H9 (cell line): Measurements from ENCODE around the gene RPN1. TPM values are rescaled to one million over a fixed set of nuclear protein-coding genes. Genes with fewer than 3 reads are reported as not detected.

Source experiments
- DNase-seq: peaks from one replicate; pipeline ENCODE4 v3.0.0-alpha.2; 2017
- H2AFZ ChIP-seq: one replicate; pipeline ENCODE4 v1.6.1; 2013; ENCODE audit warnings: mild to moderate bottlenecking, low read length, control low read depth, moderate library complexity
- H2AK5ac ChIP-seq: 2 replicates; pipeline ENCODE4 v1.6.1; 2013; ENCODE audit warnings: low read length, control low read depth, mixed read lengths; ENCODE audit not compliant: insufficient read length
- H2BK120ac ChIP-seq: one replicate; pipeline ENCODE4 v1.6.1; 2013; ENCODE audit warnings: low read depth, mild to moderate bottlenecking, low read length, control low read depth, inconsistent platforms; ENCODE audit not compliant: poor library complexity, severe bottlenecking
- H2BK12ac ChIP-seq: 2 replicates; pipeline ENCODE4 v1.6.1; 2013; ENCODE audit warnings: low read length, control low read depth, mixed read lengths, low read depth; ENCODE audit not compliant: insufficient read length
- H2BK15ac ChIP-seq: 2 replicates; pipeline ENCODE4 v1.6.1; 2013; ENCODE audit warnings: low read depth, low read length, control low read depth
- H2BK20ac ChIP-seq: one replicate; pipeline ENCODE4 v1.6.1; 2013; ENCODE audit warnings: low read depth, mild to moderate bottlenecking, low read length, control low read depth, inconsistent platforms; ENCODE audit not compliant: poor library complexity, severe bottlenecking
- H2BK5ac ChIP-seq: 2 replicates; pipeline ENCODE4 v1.6.1; 2013; ENCODE audit warnings: low read length, control low read depth, mixed read lengths; ENCODE audit not compliant: insufficient read length
- H3K14ac ChIP-seq: 2 replicates; pipeline ENCODE4 v1.6.1; 2013; ENCODE audit warnings: low read length, control low read depth; ENCODE audit not compliant: insufficient read depth
- H3K18ac ChIP-seq: 2 replicates; pipeline ENCODE4 v1.6.1; 2013; ENCODE audit warnings: low read depth, mild to moderate bottlenecking, mixed read lengths, low read length, control low read depth; ENCODE audit not compliant: insufficient read length
- H3K23ac ChIP-seq: 2 replicates; pipeline ENCODE4 v1.6.1; 2013; ENCODE audit warnings: low read length, control low read depth, mixed read lengths, low read depth; ENCODE audit not compliant: insufficient read length
- H3K23me2 ChIP-seq: 2 replicates; pipeline ENCODE4 v1.6.1; 2013; ENCODE audit warnings: low read depth, mild to moderate bottlenecking, mixed read lengths, low read length, control low read depth; ENCODE audit not compliant: insufficient read length, poor library complexity, severe bottlenecking
- H3K27ac ChIP-seq: 2 replicates; pipeline ENCODE4 v1.5.1; 2013; ENCODE audit warnings: low read length, control low read depth, mixed read lengths, low read depth; ENCODE audit not compliant: insufficient read length
- H3K27me3 ChIP-seq: 2 replicates; pipeline ENCODE4 v1.6.1; 2013; ENCODE audit warnings: low read length, control low read depth, inconsistent platforms; ENCODE audit not compliant: insufficient read depth
- H3K4ac ChIP-seq: 2 replicates; pipeline ENCODE4 v1.6.1; 2013; ENCODE audit warnings: low read depth, mild to moderate bottlenecking, control low read depth, inconsistent platforms, low read length, moderate library complexity
- H3K4me1 ChIP-seq: 2 replicates; pipeline ENCODE4 v1.6.1; 2013; ENCODE audit warnings: low read length, control low read depth, inconsistent platforms; ENCODE audit not compliant: insufficient read depth
- H3K4me2 ChIP-seq: 2 replicates; pipeline ENCODE4 v1.6.1; 2013; ENCODE audit warnings: low read length, control low read depth, mixed read lengths; ENCODE audit not compliant: insufficient read length, insufficient read depth
- H3K56ac ChIP-seq: 2 replicates; pipeline ENCODE4 v1.6.1; 2013; ENCODE audit warnings: low read depth, mild to moderate bottlenecking, mixed read lengths, low read length, control low read depth; ENCODE audit not compliant: insufficient read length
- H3K79me1 ChIP-seq: 2 replicates; pipeline ENCODE4 v1.6.1; 2013; ENCODE audit warnings: low read depth, mild to moderate bottlenecking, moderate library complexity, low read length, control low read depth, inconsistent platforms; ENCODE audit not compliant: insufficient read depth, poor library complexity, severe bottlenecking
- H3K79me2 ChIP-seq: 2 replicates; pipeline ENCODE4 v1.6.1; 2013; ENCODE audit warnings: low read length, control low read depth, inconsistent platforms; ENCODE audit not compliant: insufficient read depth
- H3K9ac ChIP-seq: 2 replicates; pipeline ENCODE4 v1.6.1; 2013; ENCODE audit warnings: low read length, control low read depth, mixed read lengths; ENCODE audit not compliant: insufficient read length; ENCODE audit errors: extremely low read depth
- H3K9me3 ChIP-seq: one replicate; pipeline ENCODE4 v1.6.1; 2013; ENCODE audit warnings: low read depth, low read length, inconsistent platforms; ENCODE audit not compliant: control insufficient read depth
- H3T11ph ChIP-seq: one replicate; pipeline ENCODE4 v1.6.1; 2013; ENCODE audit warnings: mild to moderate bottlenecking, low read length, control low read depth, inconsistent platforms
- H4K20me1 ChIP-seq: one replicate; pipeline ENCODE4 v1.6.1; 2013; ENCODE audit not compliant: control insufficient read depth, insufficient read length, insufficient read depth
- H4K5ac ChIP-seq: 2 replicates; pipeline ENCODE4 v1.6.1; 2013; ENCODE audit warnings: low read depth, mild to moderate bottlenecking, mixed read lengths, low read length, control low read depth; ENCODE audit not compliant: insufficient read length
- H4K8ac ChIP-seq: replicated peaks from 2 replicates; pipeline ENCODE4 v1.6.1; 2013; ENCODE audit warnings: low read length, control low read depth, mixed read lengths, low read depth; ENCODE audit not compliant: insufficient read length
- H4K91ac ChIP-seq: 2 replicates; pipeline ENCODE4 v1.6.1; 2013; ENCODE audit warnings: low read depth, mild to moderate bottlenecking, moderate library complexity, mixed read lengths, low read length, control low read depth; ENCODE audit not compliant: insufficient read length
- H3K27ac Mint-ChIP-seq, 3 experiments: 2 replicates in 2 of 3; 3 replicates in 1 of 3; pipeline ENCODE4 v1.8.0; 2020 to 2021; ENCODE audit warnings: mixed read lengths in 3 of 3, mild to moderate bottlenecking in 1 of 3, moderate library complexity in 1 of 3
- H3K27me3 Mint-ChIP-seq: 2 replicates; pipeline ENCODE4 v1.8.0; 2021; ENCODE audit warnings: low read depth, mild to moderate bottlenecking, moderate library complexity, mixed read lengths
- H3K36me3 Mint-ChIP-seq, 3 experiments: 2 replicates in 2 of 3; 3 replicates in 1 of 3; pipeline ENCODE4 v1.8.0; 2020 to 2021; ENCODE audit warnings: low read depth in 3 of 3, mixed read lengths in 3 of 3; ENCODE audit not compliant: insufficient read depth in 1 of 3
- H3K4me1 Mint-ChIP-seq, 2 experiments: 2 replicates each; pipeline ENCODE4 v1.8.0; 2020; ENCODE audit warnings: mixed read lengths in 2 of 2
- H3K4me3 Mint-ChIP-seq, 2 experiments: 2 replicates in 1 of 2; 3 replicates in 1 of 2; pipeline ENCODE4 v1.8.0; 2020 to 2021; ENCODE audit warnings: mild to moderate bottlenecking in 2 of 2, mixed read lengths in 2 of 2, moderate library complexity in 1 of 2
- H3K9me3 Mint-ChIP-seq, 2 experiments: 2 replicates in 1 of 2; 3 replicates in 1 of 2; pipeline ENCODE4 v1.8.0; 2020; ENCODE audit warnings: mild to moderate bottlenecking in 2 of 2, mixed read lengths in 2 of 2, moderate library complexity in 1 of 2
- WGBS: extraction: QIAGEN DNeasy Blood & Tissue Kit; methylation state at CpG from one replicate; pipeline ENCODE4 v1.1.7; 2013; ENCODE audit warnings: missing lambda C conversion rate, low lambda C conversion rate, mixed read lengths; ENCODE audit not compliant: insufficient read length; ENCODE audit errors: extremely low coverage; 5-methylcytosine and 5-hydroxymethylcytosine counted together
- total RNA-seq: library from RNA; stranded (reverse); gene quantifications from 2 replicates; pipeline ENCODE4 v1.2.1, GENCODE V29; 2021
- TF ChIP-seq, protein P1 (sequence below): fragments of 200-600 bp; sonication (generic); conservative IDR thresholded peaks from 3 replicates; pipeline ENCODE4 v1.8.0; 2021; ENCODE audit warnings: antibody characterized with exemption, mild to moderate bottlenecking

Gene RPN1
- total RNA-seq, 1 experiment from 2014 or later, result 174 TPM

DNA sequence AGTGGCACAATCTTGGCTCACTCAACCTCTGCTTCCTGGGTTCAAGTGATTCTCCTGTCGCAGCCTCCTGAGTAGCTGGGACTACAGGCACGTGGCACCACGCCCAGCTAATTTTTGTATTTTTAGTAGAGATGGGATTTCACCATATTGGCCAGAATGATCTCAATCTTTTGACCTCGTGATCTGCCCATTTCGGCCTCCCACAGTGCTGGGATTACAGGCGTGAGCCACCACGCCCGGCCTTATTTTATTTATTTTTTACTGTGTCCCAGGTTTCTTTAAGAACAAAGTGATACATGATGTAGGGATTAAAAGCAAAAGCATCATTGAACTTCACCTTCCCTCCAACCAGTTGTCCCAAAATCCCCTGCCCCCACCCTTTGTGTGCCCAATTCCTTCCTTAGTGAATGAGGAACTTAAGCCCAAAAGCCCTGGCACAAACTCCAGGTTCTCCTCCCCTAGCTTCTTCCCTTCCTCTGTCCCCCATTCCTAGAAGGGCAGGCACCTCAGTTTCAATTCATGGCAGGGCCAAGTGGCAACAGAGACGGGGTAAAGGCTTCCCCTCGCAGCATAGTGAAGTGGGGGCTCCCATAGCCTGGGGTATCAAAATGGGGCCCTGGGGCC, 23.7 kb upstream of the RPN1 start:
- Histone ChIP-seq H3K79me1 (no peaks in the 10 kb centered on the region), H3K4me1 (no peaks in the 10 kb centered on the region; the same call in 1 of the 2 replicates), H2BK12ac (no peak overlapping the region), H3K9me3 (no peaks in the 10 kb centered on the region), H2BK120ac (no peak overlapping the region), H3K79me2 (no peaks in the 10 kb centered on the region), H3K18ac (no peak overlapping the region), H2BK15ac (no peak overlapping the region), H2BK20ac (no peak overlapping the region), H2BK5ac (no peak overlapping the region), H4K91ac (no peak overlapping the region), H3K23ac (no peak overlapping the region), H2AFZ (no peak overlapping the region), H3K27ac (no peak overlapping the region), H3K9ac (no peak overlapping the region), H3K14ac (no peak overlapping the region), H3K23me2 (no peaks in the 10 kb centered on the region), H3K4me2 (no peak overlapping the region), H3K27me3 (peaks cover 18% of the 10 kb centered on the region; the same call in 1 of the 2 replicates), H3K4ac (no peak overlapping the region), H3T11ph (no peak overlapping the region), H4K5ac (no peak overlapping the region), H4K20me1 (no peaks in the 10 kb centered on the region), H2AK5ac (no peak overlapping the region), H4K8ac (no peak overlapping the region), H3K56ac (no peak overlapping the region)
- no CpG with 5 or more reads among the region's 10 CpGs for WGBS
- Mint-ChIP-seq H3K9me3 (no peaks in the 10 kb centered on the region; a peak in 1 of 5 replicates), H3K27ac (no peak overlapping the region), H3K4me3 (no peak overlapping the region; a peak in 1 of 5 replicates), H3K4me1 (peaks cover 14 to 17% of the 10 kb centered on the region in 2 experiments; a peak in 3 of 4 replicates), H3K36me3 (no peaks in the 10 kb centered on the region), H3K27me3 (peaks cover 65% of the 10 kb centered on the region)
- TF ChIP-seq, protein P1, sequence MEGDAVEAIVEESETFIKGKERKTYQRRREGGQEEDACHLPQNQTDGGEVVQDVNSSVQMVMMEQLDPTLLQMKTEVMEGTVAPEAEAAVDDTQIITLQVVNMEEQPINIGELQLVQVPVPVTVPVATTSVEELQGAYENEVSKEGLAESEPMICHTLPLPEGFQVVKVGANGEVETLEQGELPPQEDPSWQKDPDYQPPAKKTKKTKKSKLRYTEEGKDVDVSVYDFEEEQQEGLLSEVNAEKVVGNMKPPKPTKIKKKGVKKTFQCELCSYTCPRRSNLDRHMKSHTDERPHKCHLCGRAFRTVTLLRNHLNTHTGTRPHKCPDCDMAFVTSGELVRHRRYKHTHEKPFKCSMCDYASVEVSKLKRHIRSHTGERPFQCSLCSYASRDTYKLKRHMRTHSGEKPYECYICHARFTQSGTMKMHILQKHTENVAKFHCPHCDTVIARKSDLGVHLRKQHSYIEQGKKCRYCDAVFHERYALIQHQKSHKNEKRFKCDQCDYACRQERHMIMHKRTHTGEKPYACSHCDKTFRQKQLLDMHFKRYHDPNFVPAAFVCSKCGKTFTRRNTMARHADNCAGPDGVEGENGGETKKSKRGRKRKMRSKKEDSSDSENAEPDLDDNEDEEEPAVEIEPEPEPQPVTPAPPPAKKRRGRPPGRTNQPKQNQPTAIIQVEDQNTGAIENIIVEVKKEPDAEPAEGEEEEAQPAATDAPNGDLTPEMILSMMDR, result no peak
- no peak for DNase-seq
